NB4 (cell line): Measurements from ENCODE around the gene SWI5.
"Not testable (repeated sequence)": the region's sequence is repeated elsewhere in the genome, so short reads cannot be mapped to it uniquely, and the experiment has no call there.

ENCODE experiments used
- DNase-seq: peaks from one replicate; pipeline ENCODE4 v3.0.0; 2010; ENCODE audit warnings: low read depth
- H3K4me3 ChIP-seq: one replicate; pipeline ENCODE4 v1.5.1; 2011; ENCODE audit warnings: mild to moderate bottlenecking, low read depth, low read length, moderate library complexity
- MYC ChIP-seq: IDR thresholded peaks from 2 replicates; pipeline ENCODE4 v1.6.1; 2011; ENCODE audit warnings: low read depth, low read length
- POLR2A ChIP-seq: IDR thresholded peaks from 2 replicates; pipeline ENCODE4 v1.6.1; 2011; ENCODE audit warnings: mild to moderate bottlenecking; ENCODE audit not compliant: insufficient read length; ENCODE audit errors: extremely low read depth
- TF ChIP-seq, protein P1 (sequence below): IDR thresholded peaks from one replicate; pipeline ENCODE4 v1.5.1; 2012; ENCODE audit warnings: low read depth, low read length
- TF ChIP-seq, protein P2 (sequence below): IDR thresholded peaks from 2 replicates; pipeline ENCODE4 v1.6.1; 2011; ENCODE audit warnings: low read depth, low read length

The SWI5 gene

DNA sequence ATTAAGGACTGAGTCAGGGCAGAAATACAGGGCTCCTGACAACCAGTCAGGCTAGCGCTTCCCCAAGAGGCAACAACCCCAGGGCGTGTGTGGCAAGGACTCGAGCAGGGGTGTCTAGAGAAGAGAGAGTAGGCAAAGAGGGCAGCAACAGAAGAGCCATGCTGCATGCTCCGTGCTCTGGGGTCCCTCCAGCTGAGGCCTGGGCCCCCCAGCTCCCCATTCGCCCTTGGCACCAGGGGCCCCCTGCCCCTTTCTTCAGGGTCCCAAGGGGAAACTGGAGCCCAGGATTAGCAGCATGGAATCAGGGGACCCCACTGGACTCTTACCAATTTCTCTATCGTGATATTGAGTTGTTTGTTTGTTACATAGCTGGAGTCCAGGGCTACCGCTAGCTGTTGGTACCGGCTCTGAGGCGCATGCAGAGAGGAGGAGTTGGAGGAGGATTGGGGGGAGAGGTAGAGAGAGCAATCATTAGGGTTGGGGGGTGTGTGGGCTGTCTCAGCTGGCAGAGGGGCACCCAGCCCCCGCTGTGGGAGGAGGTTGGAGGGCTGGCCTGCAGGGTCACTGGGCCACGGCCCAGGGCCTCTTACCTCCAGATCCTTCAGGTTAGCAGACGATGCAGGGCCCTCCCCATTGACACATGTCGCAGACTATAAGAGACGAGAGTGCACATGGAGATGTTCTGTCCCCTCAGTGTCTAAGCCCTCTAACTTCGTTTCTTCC is 9.0 kb upstream of the SWI5 start:
- no peak for DNase-seq
- TF ChIP-seq POLR2A, result no peak
- no peak for TF ChIP-seq MYC
- TF ChIP-seq, protein P1, sequence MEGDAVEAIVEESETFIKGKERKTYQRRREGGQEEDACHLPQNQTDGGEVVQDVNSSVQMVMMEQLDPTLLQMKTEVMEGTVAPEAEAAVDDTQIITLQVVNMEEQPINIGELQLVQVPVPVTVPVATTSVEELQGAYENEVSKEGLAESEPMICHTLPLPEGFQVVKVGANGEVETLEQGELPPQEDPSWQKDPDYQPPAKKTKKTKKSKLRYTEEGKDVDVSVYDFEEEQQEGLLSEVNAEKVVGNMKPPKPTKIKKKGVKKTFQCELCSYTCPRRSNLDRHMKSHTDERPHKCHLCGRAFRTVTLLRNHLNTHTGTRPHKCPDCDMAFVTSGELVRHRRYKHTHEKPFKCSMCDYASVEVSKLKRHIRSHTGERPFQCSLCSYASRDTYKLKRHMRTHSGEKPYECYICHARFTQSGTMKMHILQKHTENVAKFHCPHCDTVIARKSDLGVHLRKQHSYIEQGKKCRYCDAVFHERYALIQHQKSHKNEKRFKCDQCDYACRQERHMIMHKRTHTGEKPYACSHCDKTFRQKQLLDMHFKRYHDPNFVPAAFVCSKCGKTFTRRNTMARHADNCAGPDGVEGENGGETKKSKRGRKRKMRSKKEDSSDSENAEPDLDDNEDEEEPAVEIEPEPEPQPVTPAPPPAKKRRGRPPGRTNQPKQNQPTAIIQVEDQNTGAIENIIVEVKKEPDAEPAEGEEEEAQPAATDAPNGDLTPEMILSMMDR, result no peak
- TF ChIP-seq, protein P2, sequence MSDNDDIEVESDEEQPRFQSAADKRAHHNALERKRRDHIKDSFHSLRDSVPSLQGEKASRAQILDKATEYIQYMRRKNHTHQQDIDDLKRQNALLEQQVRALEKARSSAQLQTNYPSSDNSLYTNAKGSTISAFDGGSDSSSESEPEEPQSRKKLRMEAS, result no peak
- no peak overlapping the region for H3K4me3 ChIP-seq

DNA sequence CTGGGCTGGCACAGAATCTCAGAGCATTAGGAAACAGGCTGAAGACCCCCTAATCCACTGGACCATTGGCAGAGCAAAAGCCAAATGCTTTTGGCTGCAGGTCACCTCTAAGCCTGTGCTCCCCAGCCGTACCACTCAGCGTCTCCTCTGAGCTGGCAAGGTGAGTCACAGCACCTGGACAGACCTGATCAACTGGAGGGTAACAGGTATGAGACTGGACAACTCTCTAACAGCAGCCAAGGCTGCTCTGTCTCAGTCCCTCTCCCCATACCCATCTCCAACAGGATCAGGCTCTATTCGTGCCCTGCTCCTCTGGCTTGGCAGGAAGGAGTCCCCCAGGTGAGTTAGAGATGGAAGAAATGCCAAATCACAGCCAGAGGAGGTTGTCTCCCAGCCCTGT is 5.0 kb upstream of the SWI5 start:
- no peak for DNase-seq
- no peak overlapping the region for H3K4me3 ChIP-seq
- no peak for TF ChIP-seq POLR2A
- TF ChIP-seq, protein P2, result no peak
- TF ChIP-seq, protein P1, result no peak
- no peak for TF ChIP-seq MYC

DNA sequence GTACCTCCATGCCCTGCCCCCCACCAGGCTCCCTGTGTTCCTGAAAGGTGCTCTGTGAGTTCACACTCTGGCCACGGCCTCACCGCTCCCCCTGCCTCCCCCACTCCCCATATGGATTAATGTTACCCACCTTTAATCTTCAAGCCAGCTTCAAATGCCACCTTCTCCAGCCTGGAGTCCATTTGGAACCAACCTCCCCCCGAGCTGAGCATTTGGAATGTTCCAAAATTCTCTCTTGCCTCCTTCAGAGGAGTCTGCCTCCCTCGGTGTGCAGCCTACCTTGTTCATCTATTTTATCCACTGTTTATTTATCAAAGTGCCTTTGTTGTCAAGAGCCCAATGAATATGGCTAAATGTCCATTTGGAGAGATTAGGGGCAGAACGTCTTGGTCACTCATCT is 4.6 kb upstream of the SWI5 start:
- no peak overlapping the region for H3K4me3 ChIP-seq
- TF ChIP-seq, protein P1, result no peak
- TF ChIP-seq MYC, result no peak
- no peak for TF ChIP-seq POLR2A
- TF ChIP-seq, protein P2, result no peak
- no peak for DNase-seq

DNA sequence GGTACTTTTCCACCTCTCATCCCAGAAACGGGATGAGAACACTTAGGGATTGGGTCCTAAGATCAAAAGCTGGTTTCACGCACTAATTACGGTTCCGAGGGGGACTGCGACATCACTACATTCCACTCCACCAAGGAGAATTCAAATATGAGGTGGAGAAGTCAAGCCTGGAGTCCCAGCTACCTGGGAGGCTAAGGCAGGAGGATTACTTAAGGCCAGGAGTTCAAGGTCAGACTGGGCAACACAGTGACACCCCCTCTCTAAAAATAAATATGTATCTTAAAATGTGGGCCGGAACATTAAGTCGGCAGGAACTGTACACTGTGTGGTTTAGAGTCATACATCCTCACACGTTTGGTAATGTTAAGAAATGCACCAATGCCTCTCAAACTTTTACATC is 1.8 kb upstream of the SWI5 start:
- DNase-seq, result no peak
- no peak overlapping the region for H3K4me3 ChIP-seq
- TF ChIP-seq POLR2A, result no peak
- TF ChIP-seq, protein P2, result no peak
- no peak for TF ChIP-seq MYC

DNA sequence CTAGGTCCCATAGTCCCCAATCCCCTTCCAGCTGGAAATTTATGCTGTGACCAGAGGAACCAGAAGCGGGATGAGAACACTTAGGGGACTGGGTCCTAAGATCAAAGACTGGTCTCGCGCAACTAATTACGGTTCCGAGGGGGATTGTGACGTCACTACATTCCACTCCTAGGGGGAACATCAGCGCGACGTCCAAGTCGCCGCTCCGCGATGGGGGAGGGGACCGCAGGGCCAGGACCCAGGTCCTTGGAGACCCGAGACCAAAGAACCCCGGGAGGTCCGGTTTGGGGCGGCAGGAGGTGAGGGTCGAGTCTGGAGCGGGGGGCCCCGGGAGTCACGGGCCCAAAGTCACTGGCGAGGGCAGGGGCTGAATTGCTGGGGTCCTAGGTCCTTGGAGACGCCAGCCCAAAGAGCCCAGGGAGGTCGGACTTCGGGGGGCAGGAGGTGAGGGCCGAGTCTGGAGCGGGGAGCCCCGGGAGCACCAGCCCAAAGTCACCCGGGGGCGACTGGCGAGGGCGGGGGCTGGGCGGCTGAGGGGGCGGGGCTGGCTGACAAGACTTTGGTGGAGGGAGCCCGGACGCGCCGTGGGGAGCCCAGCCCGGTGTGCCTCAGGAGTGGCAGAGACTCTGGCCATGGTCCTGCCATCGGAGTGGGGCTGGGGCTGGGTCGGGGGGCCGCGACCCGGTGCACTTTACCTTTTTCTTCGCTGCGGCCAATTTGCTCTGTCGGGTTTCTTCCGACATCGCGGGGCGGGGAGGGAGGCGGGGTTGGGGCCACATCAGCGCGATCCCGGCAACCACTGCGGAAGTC is 673 bp upstream of the SWI5 start, which contains the start of gene GOLGA2:
GOLGA2 (minus strand) TSS at position 810 of the 810 bp plus-strand sequence; CDS start at position 779, 31 bp downstream.
- H3K4me3 ChIP-seq, result peak within 1 kb of the TSS; percentile 72
- DNase-seq, result peak; percentile 28
- no peak for TF ChIP-seq MYC

DNA sequence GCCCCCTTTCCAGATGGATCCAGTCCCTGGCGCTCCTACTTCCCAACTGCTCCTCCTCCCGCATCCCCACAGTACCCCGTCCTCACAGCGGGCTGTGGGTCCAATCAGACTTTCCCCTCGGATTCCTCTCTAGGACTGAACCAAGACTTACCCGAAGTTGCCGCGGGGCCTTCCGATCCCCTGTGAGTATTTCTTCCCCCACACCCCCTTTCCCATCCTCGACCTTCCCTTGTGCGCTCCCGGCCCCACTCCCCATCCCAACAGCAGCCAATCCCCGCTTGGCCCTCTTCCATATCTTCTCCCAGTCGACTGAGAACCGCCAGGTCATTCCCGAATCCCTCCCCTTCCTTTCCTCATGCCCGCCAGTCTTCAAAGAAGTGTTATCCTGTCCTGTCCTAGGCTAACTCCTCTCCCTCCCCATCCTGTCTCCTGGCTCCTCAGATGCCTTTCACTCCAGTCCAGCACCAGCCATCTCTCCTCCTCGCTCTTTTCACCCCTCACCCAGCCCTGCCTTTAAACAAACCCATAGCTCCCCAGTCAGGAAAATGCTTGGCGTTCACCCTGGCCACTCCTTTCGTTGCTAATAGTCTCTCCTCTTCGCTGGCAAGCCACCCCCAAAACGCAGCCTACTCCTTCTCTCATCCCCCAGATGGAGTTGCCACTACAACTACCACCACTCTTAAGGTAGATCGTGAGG is 646 bp downstream of the SWI5 start:
- no peak for DNase-seq
- peak overlapping the region; percentile 72 for H3K4me3 ChIP-seq
- TF ChIP-seq, protein P2, result no peak
- no peak for TF ChIP-seq POLR2A
- TF ChIP-seq, protein P1, result no peak
- TF ChIP-seq MYC, result no peak

DNA sequence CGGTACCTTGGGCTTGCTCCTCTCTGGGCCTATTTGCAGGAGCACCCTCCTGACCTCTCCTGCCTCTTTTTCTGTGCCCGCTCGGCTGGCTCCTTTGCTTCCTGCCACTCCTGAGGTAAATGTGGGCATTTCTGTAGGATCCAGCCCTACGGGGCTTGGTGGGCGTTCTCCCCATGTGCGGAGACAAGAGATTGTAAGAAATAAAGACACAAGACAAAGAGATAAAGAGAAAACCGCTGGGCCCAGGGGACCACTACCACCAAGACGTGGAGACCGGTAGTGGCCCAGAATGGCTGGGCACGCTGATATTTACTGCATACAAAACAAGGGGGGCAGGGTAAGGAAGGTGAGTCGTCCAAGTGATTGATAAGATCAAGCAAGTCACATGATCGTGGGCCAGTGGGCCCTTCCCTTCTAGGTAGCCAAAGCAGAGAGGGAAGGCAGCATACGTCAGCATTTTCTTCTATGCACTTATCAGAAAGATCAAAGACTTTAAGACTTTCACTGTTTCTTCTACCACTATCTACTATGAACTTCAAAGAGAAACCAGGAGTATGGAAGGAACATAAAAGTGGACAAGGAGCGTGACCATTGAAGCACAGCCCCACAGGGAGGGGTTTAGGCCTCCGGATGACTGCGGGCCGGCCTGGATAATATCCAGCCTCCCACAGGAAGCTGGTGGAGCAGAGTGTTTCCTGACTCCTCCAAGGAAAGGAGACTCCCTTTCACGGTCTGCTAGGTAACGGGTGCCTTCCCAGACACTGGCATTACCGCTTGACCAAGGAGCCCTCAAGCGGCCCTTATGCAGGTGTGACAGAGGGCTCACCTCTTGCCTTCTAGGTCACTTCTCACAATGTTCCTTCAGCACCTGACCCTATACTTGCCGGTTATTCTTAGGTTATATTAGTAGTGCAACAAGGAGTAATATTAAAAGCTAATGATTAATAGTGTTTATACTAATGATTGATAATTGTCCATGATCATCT is 3.3 kb downstream of the SWI5 start:
- H3K4me3 ChIP-seq, DNase-seq: not testable (repeated sequence)
